HG02763 (cell line): Measurements from ENCODE around the gene SBNO2.

Source experiments
- ATAC-seq: cut with Tn5 transposase; IDR thresholded peaks from one replicate; pipeline ENCODE4 v1.9.1; 2021; ENCODE audit warnings: mild to moderate bottlenecking, moderate library complexity; ENCODE audit not compliant: unreplicated experiment

SBNO2 gene

GRCh38 chr19:1091544-1092175 is 82.4 kb downstream of the SBNO2 start:
- no peak for ATAC-seq

GRCh38 chr19:1090731-1091543 is 83.1 kb downstream of the SBNO2 start:
- ATAC-seq, result no peak

- ATAC-seq, result no peak
These were observed 84.2 kb downstream of the SBNO2 start for GRCh38 chr19:1089891-1090290.

DNA sequence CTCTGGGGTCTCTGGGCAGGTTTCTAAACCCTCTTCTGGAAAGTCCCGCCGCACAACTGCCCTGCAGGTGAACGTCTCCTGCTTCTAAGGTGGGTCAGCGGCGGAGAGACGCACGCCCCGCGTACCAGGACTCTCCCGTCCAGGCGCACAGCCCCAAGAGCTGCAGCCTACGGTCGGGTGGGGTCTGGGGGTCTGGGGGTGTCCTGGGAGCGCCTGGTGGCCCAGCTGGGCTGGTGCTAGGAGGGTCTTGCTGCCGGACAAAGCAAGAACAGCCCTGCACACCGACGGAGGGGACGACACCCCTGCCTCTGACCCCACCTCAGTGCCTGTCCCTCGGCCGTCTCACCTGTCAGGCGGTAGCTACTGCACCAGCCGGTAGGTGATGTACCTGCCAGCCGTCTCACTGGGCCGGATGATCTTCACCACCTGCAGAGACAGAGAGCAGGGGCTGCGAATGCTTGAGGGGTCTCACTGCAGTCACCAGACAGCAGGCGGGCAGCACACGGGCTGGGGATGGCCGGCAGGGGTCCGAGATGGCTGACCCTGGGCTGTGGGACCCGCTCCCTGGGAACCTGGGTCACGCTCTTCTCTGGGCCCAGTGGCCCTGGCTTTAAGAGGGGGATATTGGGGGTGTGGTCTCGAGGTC is 84.8 kb downstream of the SBNO2 start:
- no peak for ATAC-seq

DNA sequence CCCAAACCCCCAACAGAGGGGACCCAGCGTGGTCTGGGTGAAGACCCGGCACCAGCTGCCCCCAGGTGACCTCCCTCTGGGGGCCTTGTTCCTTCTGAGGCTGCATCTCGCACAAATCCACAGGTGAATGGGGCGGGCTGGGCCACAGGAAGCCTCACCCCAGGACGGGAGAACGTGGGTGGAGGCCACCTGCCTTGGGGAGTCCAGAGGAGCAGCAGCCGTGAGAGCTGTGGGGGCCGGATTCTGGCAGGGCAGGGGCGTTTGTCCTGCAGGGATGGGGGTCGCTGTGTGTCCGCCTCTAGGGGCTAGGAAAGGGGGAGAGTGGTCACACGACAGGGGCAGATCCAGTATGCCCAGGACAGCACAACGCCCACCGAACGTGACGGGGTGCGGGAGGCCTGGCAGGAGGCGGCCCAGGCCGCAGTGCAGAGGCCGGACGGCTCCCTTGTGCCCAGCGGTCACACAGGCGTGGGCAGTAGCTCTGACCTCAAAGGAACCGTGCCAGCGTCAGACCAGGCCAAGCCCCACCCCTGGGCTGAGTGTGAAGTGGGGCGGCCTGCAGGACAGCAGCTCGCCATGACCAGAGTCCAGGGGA is 85.6 kb downstream of the SBNO2 start:
- no peak for ATAC-seq

DNA sequence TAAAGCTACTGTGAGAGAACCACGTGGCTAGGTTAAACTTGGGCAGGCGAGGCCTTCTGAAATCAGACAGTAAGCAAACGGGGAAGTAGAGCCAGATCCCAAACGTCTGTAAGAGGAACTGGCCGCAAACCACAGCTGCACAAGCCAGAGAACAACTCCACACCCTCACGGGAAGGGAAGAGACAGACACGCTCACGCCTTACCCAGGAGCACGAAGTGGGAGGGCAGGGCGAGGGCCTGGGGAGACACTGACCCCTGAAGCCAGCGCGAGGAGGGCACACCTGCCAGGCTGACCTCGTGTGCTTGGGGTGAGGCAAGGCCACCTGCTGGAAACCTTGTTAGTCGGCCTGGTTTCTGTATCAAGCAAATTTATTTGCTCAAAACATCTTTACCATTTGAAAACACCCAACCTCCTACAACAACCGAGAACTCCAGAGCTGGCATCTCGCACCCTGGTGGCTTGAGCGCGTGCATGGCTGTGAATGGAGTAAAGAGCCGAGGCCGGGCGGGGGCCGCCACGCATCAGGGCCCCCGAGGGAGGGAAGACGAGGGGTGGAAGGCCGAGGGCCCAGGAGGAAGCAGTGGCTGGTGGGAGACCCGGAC is 86.2 kb downstream of the SBNO2 start:
- no peak for ATAC-seq

DNA sequence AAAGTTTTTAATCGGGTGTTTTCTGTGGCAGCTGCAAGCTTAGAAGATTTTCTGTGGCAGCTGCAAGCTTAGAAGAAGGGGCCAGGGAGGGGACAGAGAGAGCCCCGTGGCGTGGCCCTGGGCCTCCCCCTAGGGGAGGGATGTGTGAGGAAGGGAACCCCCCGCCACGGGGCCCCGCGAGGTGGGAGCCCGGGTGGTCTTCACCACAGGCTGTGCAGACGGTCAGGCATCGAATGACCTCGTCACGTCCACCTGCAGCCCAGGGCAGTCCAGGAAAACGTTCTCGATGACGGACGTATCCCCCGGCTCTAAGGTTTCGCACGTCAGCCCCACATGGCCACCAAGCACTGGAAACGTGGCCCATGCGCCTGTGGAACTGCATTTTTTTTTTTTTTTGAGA is 87.5 kb downstream of the SBNO2 start:
- ATAC-seq, result no peak

DNA sequence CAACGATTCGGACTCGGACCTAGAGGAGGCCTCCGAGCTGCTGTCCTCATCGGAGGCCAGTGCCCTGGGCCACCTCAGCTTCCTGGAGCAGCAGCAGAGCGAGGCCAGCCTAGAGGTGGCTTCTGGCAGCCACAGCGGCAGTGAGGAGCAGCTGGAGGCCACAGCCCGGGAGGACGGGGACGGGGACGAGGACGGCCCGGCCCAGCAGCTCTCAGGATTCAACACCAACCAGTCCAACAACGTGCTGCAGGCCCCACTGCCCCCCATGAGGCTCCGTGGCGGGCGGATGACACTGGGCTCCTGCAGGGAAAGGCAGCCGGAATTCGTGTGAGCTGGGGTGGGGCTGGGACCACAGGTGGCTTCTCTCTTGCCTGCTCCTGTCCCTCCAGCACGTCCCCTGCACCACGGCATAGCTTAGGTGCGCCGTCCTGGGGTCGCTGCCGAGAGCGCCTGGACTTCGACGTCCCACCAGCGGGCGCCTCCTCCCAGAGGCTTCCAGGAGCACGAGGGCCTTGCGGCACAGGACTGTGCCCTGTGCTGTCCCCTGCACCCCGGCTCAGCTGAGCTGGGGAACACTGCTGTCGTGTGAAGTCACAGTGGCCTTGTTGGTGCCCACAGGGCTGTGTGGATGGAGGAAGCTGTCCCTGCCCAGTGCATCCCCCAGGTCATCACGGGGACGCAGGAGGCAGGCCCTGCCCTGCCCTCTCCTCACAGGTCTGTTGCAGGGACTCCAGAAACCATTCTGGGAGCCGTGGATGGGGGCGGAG is 88.2 kb downstream of the SBNO2 start:
- ATAC-seq, result no peak

DNA sequence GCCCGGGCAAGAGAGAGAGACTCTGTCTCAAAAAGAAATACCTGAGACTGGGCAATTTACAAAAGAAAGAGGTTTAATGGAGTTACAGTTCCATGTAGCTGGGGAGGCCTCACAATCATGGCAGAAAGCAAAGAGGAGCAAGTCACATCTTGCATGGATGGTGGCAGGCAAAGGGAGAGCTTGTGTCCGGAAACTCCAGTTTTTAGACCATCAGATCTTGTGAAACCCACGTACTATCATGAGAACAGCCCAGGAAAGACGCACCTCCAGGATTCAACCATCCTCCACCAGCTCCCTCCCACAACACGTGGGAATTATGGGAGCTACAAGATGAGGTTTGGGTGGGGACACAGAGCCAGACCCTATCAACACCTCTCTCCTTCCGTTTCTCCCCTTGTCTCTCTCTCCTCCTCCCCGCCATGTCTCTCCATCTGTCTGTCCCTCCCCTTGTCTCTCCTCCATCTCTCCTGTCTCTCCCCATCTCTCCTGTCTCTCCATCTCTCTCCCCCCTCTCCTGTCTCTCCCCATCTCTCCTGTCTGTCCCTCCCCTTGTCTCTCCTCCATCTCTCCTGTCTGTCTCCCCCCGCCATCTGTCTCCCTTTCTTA is 88.9 kb downstream of the SBNO2 start:
- ATAC-seq, result no peak

- no peak for ATAC-seq
These were observed 89.8 kb downstream of the SBNO2 start for GRCh38 chr19:1084024-1084868.

DNA sequence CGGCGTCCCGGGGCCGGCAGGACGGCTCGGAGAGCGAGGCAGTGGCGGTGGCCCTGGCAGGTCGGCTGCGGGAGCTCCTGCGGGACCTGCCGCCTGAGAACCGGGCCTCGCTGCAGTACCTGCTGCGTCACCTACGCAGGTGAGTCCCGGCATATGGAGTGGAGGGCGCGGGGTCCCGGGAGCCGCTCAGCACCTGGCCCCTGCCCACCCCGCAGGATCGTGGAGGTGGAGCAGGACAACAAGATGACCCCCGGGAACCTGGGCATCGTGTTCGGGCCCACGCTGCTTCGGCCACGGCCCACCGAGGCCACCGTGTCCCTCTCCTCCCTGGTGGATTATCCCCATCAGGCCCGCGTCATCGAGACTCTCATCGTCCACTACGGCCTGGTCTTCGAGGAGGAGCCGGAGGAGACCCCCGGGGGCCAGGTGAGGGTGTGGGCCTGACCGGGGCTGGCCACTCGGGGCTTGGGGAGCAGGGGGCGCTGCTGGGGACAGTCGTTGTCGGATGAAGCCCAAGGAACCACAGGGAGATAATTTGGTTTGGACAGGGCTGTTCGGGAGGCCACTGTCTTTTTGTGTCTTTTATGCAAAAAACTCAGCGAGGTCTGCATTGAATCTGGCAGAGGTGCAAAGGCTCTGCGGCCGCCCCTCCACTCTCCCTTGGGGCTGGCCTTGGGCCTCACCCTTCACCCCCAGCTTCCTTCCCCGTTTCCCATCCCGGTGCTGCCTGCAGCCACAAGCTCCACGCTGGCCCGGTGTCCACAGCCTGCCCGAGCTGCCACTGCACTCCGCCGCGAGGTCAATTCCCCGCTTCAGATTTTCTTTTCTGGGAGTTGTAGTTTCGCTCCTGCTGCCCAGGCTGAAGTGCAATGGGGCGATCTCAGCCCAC is 90.9 kb downstream of the SBNO2 start:
- no peak for ATAC-seq

GRCh38 chr19:1082165-1082927 is 91.7 kb downstream of the SBNO2 start:
- ATAC-seq, result no peak

DNA sequence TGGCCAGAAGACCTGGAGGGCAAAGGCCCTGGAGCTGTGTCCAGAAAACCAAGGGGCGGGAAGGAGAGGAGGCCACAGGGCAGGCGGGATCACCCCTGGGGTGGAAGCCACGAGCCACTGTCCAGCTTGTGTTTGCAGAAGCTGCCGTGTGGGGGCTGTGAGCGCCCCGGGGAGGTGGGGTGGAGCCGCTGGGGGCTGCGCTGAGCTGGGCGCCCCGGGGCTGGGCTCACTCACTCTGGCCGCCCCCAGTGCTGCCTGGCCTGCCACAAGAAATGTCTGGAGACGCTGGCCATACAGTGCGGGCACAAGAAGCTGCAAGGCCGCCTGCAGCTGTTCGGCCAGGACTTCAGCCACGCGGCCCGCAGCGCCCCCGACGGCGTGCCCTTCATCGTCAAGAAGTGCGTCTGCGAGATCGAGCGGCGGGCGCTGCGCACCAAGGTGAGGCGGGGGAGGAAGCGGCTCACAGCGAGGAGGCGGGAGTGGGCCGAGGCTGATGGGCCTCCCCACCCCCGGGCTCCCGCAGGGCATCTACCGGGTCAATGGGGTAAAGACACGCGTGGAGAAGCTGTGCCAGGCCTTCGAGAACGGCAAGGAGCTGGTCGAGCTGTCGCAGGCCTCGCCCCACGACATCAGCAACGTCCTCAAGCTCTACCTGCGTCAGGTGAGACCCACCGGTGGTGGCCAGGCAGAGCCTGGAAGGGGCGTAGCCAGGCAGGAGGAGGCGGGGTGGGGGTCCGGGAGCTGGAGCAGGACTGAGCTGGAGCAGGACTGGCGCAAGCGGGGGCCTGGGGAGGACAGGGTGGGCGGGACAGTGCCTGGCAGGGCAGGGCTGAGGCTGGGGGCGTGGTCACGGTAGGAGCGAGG is 92.5 kb downstream of the SBNO2 start:
- ATAC-seq, result no peak

DNA sequence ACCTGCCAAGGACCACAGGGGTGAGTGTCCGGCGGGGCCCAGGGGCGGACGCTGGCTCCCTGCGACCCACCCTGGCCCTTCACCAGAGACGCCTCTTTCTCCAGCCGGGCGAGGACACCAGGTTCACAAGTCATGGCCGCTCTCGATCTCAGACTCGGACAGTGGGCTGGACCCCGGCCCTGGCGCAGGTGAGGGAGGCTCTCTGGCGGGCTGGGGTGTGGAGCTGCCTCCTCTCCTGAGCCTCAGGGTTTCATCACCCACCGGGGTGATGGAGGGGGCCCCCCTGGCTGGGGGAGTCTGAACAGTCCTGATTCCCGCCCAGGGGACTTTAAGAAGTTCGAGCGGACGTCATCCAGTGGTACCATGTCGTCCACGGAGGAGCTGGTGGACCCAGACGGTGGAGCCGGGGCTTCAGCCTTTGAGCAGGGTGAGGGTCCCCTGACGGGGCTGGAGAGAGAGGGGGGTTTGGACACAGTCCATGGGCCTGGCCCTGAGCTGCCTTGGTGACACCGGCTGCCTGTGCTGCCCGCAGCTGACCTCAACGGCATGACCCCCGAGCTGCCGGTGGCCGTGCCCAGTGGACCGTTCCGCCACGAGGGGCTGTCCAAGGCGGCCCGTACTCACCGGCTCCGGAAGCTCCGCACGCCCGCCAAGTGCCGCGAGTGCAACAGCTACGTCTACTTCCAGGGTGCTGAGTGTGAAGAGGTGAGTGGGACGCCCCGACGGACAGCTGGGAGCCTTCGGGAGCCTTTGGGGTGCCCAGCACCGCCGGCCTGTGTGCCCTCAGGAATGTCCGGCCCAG is 93.5 kb downstream of the SBNO2 start:
- no peak for ATAC-seq

DNA sequence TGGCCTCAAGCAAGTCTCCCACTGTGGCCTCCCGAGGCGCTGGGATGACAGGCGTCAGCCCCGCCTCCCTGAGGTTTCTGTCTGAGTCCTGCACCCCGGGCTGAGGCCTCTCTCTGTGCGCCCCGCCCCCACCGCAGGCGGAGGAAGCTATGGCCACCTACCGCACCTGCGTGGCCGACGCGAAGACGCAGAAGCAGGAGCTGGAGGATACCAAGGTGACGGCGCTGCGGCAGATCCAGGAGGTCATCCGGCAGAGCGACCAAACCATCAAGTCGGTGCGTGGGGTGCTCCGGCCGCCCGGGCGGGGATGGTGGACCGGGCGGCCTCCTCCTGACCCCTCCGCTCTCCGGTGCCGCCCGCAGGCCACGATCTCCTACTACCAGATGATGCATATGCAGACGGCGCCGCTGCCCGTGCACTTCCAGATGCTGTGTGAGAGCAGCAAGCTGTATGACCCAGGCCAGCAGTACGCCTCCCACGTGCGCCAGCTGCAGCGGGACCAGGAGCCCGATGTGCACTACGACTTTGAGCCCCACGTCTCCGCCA is 94.4 kb downstream of the SBNO2 start:
- no peak for ATAC-seq
